Retinal pigment epithelial cell (primary cell): ENCODE results near the gene ABCE1.

Source experiments
- DNase-seq: peaks from one replicate; pipeline ENCODE4 v3.0.0-alpha.2; 2010; ENCODE audit warnings: low read depth
- H3K4me3 ChIP-seq: 2 replicates; pipeline ENCODE4 v1.5.1; 2011; ENCODE audit warnings: mild to moderate bottlenecking, low read length, control low read depth, moderate library complexity
- CTCF ChIP-seq: conservative IDR thresholded peaks from 2 replicates; pipeline ENCODE4 v1.5.1; 2011; ENCODE audit warnings: low read depth, low read length, control low read depth, inconsistent platforms

The ABCE1 gene

GRCh38 chr4:145083891-145084605, 14.1 kb upstream of the ABCE1 start:
- no peak for TF ChIP-seq CTCF
- no peak for DNase-seq
- H3K4me3 ChIP-seq = no peak overlapping the region

- H3K4me3 ChIP-seq = no peak overlapping the region
- no peak for TF ChIP-seq CTCF
- no peak for DNase-seq
Observed at GRCh38 chr4:145090380-145090779, 7.7 kb upstream of the ABCE1 start.

- DNase-seq = no peak
- no peak for TF ChIP-seq CTCF
- no peak overlapping the region for H3K4me3 ChIP-seq
Observed at GRCh38 chr4:145093638-145094037, 4.5 kb upstream of the ABCE1 start.

- DNase-seq = no peak
- H3K4me3 ChIP-seq = peak overlapping the region; percentile 85
- no peak for TF ChIP-seq CTCF
Observed at GRCh38 chr4:145097331-145097820, 735 bp upstream of the ABCE1 start.

- no peak for TF ChIP-seq CTCF
- peak overlapping the region; percentile 85 for H3K4me3 ChIP-seq
- DNase-seq = peak; percentile 25
Observed at GRCh38 chr4:145098675-145099037, 545 bp downstream of the ABCE1 start.

- peak overlapping the region; percentile 85 for H3K4me3 ChIP-seq
- DNase-seq = no peak
- TF ChIP-seq CTCF = no peak
Observed at GRCh38 chr4:145099653-145100052, 1.5 kb downstream of the ABCE1 start.

- no peak for DNase-seq
- H3K4me3 ChIP-seq = no peak overlapping the region
- TF ChIP-seq CTCF = no peak
Observed at GRCh38 chr4:145101091-145101490, 3.0 kb downstream of the ABCE1 start.
